ENCODE data around the gene ANKIB1. TPM values are rescaled to one million over a fixed set of nuclear protein-coding genes. Genes with fewer than 3 reads are reported as not detected.

Gene ANKIB1
- total RNA-seq, 1 donor from 2014 or later: 58.7 TPM

DNA sequence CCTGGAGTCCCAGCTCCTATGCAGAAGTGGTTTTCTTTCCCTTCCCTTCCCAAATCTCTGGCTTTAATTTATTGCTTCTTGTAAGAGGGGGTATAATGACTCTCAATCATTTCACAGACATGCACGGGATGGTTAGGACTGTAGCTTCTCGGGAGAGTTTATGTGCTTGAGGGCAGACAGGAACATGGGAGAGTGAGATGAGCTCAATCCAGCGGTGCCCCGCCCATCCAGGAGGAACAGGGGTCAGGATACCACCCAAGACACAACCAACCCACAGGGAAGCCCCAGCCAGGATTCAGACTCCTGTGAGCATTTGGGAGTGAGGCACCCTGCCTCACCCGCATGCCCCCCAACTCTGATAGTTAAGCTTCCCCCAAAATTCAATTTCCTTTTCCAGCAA is 167.8 kb downstream of the ANKIB1 start:
- H3K9me3 Mint-ChIP-seq: no peaks in the 10 kb centered on the region
- H3K27me3 Mint-ChIP-seq: no peaks in the 10 kb centered on the region
- no peaks in the 10 kb centered on the region for H3K36me3 Mint-ChIP-seq
- no peak overlapping the region for H3K27ac Mint-ChIP-seq
- no peak for TF ChIP-seq CTCF (conservative IDR thresholded peaks at IDR 0.05)
- no peak for DNase-seq (ENCODE audit: extremely low spot score, unreplicated experiment)
- H3K4me3 Mint-ChIP-seq: no peak overlapping the region
- no peaks in the 10 kb centered on the region for H3K4me1 Mint-ChIP-seq (ENCODE audit: unreplicated experiment)

- H3K4me3 Mint-ChIP-seq: no peak overlapping the region
- H3K4me1 Mint-ChIP-seq (ENCODE audit: unreplicated experiment): no peaks in the 10 kb centered on the region
- no peak for DNase-seq (ENCODE audit: extremely low spot score, unreplicated experiment)
- H3K27me3 Mint-ChIP-seq: no peaks in the 10 kb centered on the region
- H3K9me3 Mint-ChIP-seq: no peaks in the 10 kb centered on the region
- TF ChIP-seq CTCF (conservative IDR thresholded peaks at IDR 0.05): no peak
- no peak overlapping the region for H3K27ac Mint-ChIP-seq
- no peaks in the 10 kb centered on the region for H3K36me3 Mint-ChIP-seq
Observed at GRCh38 chr7:92415225-92415624, 169.5 kb downstream of the ANKIB1 start.

GRCh38 chr7:92417913-92418312 is 172.1 kb downstream of the ANKIB1 start:
- H3K9me3 Mint-ChIP-seq: no peaks in the 10 kb centered on the region
- no peaks in the 10 kb centered on the region for H3K36me3 Mint-ChIP-seq
- H3K27ac Mint-ChIP-seq: no peak overlapping the region
- no peak overlapping the region for H3K4me3 Mint-ChIP-seq
- TF ChIP-seq CTCF (conservative IDR thresholded peaks at IDR 0.05): no peak
- no peaks in the 10 kb centered on the region for H3K27me3 Mint-ChIP-seq
- no peak for DNase-seq (ENCODE audit: extremely low spot score, unreplicated experiment)
- peaks cover 12% of the 10 kb centered on the region for H3K4me1 Mint-ChIP-seq (ENCODE audit: unreplicated experiment)

- H3K27me3 Mint-ChIP-seq: no peaks in the 10 kb centered on the region
- H3K27ac Mint-ChIP-seq: peak overlapping the region; percentile 68
- TF ChIP-seq CTCF (conservative IDR thresholded peaks at IDR 0.05): no peak
- no peak overlapping the region for H3K4me3 Mint-ChIP-seq
- no peak for DNase-seq (ENCODE audit: extremely low spot score, unreplicated experiment)
- peaks cover 23% of the 10 kb centered on the region for H3K4me1 Mint-ChIP-seq (ENCODE audit: unreplicated experiment)
- H3K9me3 Mint-ChIP-seq: no peaks in the 10 kb centered on the region
- no peaks in the 10 kb centered on the region for H3K36me3 Mint-ChIP-seq
Observed at GRCh38 chr7:92421676-92422435, 176.1 kb downstream of the ANKIB1 start.

GRCh38 chr7:92422926-92423325 is 177.2 kb downstream of the ANKIB1 start:
- peaks cover 23% of the 10 kb centered on the region for H3K4me1 Mint-ChIP-seq (ENCODE audit: unreplicated experiment)
- peaks cover 4% of the 10 kb centered on the region for H3K27me3 Mint-ChIP-seq
- no peak for DNase-seq (ENCODE audit: extremely low spot score, unreplicated experiment)
- no peaks in the 10 kb centered on the region for H3K9me3 Mint-ChIP-seq
- no peaks in the 10 kb centered on the region for H3K36me3 Mint-ChIP-seq
- no peak overlapping the region for H3K4me3 Mint-ChIP-seq
- H3K27ac Mint-ChIP-seq: no peak overlapping the region
- TF ChIP-seq CTCF (conservative IDR thresholded peaks at IDR 0.05): no peak

Data from type B pancreatic cell (in vitro differentiated cells).